ENCODE data around the gene TMEM218.
A peak's percentile ranks its signal among the peaks of the same experiment; 100 is the strongest.
"Not testable (repeated sequence)": the region's sequence is repeated elsewhere in the genome, so short reads cannot be mapped to it uniquely, and the experiment has no call there.

The TMEM218 gene

GRCh38 chr11:125063429-125064043 lies 47.9 kb downstream of the TMEM218 start:
- TF ChIP-seq JUND (IDR thresholded peaks at IDR 0.05; ENCODE audit: low read depth): no peak
- no peak for DNase-seq (ENCODE audit: low read depth in 1 of 2, low spot score in 1 of 2)
- in situ Hi-C loops (cut with HindIII; ENCODE audit: low pct_unique_long_range_greater_than_20kb, low sequenced_read_pairs): no loop called here

DNA sequence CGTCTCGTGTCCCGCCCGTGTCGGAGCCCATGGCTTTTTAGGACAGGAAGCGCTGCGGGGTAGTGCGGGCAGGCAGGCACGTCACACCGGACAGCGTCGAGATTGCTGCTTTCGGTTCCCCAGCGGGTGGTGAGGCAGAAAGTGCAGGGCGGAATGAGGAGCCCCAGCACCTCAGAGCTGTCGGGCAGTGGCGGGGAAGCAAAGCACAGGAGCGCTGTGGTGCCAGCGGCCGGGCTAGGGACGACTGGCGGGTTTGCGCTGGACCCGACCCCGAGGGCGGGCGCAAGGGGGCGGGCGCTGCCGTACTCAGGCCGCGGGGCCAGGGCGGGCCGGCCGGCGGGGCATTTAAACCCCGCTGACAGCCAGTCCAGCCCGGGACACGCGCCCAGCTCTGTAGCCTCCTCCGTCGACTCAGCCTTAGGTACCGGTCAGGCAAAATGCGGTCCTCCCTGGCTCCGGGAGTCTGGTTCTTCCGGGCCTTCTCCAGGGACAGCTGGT lies 48.4 kb downstream of the TMEM218 start, which contains the start of gene SLC37A2:
TSS of gene SLC37A2 (plus strand) at position 375 of the 498 bp plus-strand sequence. CDS start at position 438, 63 bp downstream.
- DNase-seq (ENCODE audit: low read depth in 1 of 2, low spot score in 1 of 2): peak; percentile 70 to 94
- TF ChIP-seq JUND (IDR thresholded peaks at IDR 0.05; ENCODE audit: low read depth): no peak

GRCh38 chr11:125062218-125062930 lies 49.1 kb downstream of the TMEM218 start:
- DNase-seq (ENCODE audit: low read depth in 1 of 2, low spot score in 1 of 2): no peak
- in situ Hi-C loops (cut with HindIII; ENCODE audit: low pct_unique_long_range_greater_than_20kb, low sequenced_read_pairs): no loop called here
- TF ChIP-seq JUND (IDR thresholded peaks at IDR 0.05; ENCODE audit: low read depth): no peak

More for the DNA sequence above, 48.4 kb downstream of the TMEM218 start, which contains the start of gene SLC37A2:
- in situ Hi-C loops (cut with HindIII; ENCODE audit: low pct_unique_long_range_greater_than_20kb, low sequenced_read_pairs): no loop called here

DNA sequence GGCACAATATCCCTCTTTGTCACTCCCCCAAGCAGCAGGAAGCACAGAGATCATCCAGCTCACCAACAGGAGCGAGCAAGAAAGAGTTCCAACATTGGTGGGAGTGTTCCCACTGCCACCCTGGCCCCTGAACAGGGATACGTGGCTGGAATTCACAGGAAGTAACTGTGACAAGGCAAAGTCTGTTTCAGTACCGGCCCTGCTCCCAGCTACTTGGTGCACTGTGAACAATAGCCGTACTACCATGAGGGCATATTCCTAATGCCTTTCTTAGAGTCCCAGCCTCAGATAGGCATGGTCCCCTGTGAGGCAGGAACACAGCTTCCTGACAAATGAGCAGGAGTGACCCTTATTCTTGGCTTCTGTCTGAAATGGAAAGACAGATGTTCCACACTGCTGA lies 50.1 kb downstream of the TMEM218 start:
- in situ Hi-C loops (cut with HindIII; ENCODE audit: low pct_unique_long_range_greater_than_20kb, low sequenced_read_pairs): no loop called here
- no peak for DNase-seq (ENCODE audit: low read depth in 1 of 2, low spot score in 1 of 2)
- no peak for TF ChIP-seq JUND (IDR thresholded peaks at IDR 0.05; ENCODE audit: low read depth)

- DNase-seq (ENCODE audit: low read depth in 1 of 2, low spot score in 1 of 2): no peak
- in situ Hi-C loops (cut with HindIII; ENCODE audit: low pct_unique_long_range_greater_than_20kb, low sequenced_read_pairs): no loop called here
- no peak for TF ChIP-seq JUND (IDR thresholded peaks at IDR 0.05; ENCODE audit: low read depth)
Observed at GRCh38 chr11:125057693-125058016, 53.8 kb downstream of the TMEM218 start.

GRCh38 chr11:125056931-125057692 lies 54.3 kb downstream of the TMEM218 start:
- no peak for DNase-seq (ENCODE audit: low read depth in 1 of 2, low spot score in 1 of 2)
- in situ Hi-C loops (cut with HindIII; ENCODE audit: low pct_unique_long_range_greater_than_20kb, low sequenced_read_pairs): no loop called here
- no peak for TF ChIP-seq JUND (IDR thresholded peaks at IDR 0.05; ENCODE audit: low read depth)

GRCh38 chr11:125056111-125056510 lies 55.3 kb downstream of the TMEM218 start:
- in situ Hi-C loops (cut with HindIII; ENCODE audit: low pct_unique_long_range_greater_than_20kb, low sequenced_read_pairs); DNase-seq (ENCODE audit: low read depth in 1 of 2, low spot score in 1 of 2): not testable (repeated sequence)

- peak; percentile 54 to 80 for DNase-seq (ENCODE audit: low read depth in 1 of 2, low spot score in 1 of 2)
- in situ Hi-C loops (cut with HindIII; ENCODE audit: low pct_unique_long_range_greater_than_20kb, low sequenced_read_pairs): no loop called here
- TF ChIP-seq JUND (IDR thresholded peaks at IDR 0.05; ENCODE audit: low read depth): no peak
Observed at GRCh38 chr11:125055107-125055715, 56.2 kb downstream of the TMEM218 start.

- in situ Hi-C loops (cut with HindIII; ENCODE audit: low pct_unique_long_range_greater_than_20kb, low sequenced_read_pairs): no loop called here
- no peak for TF ChIP-seq JUND (IDR thresholded peaks at IDR 0.05; ENCODE audit: low read depth)
- no peak for DNase-seq (ENCODE audit: low read depth in 1 of 2, low spot score in 1 of 2)
Observed at GRCh38 chr11:125053167-125053566, 58.3 kb downstream of the TMEM218 start.

DNA sequence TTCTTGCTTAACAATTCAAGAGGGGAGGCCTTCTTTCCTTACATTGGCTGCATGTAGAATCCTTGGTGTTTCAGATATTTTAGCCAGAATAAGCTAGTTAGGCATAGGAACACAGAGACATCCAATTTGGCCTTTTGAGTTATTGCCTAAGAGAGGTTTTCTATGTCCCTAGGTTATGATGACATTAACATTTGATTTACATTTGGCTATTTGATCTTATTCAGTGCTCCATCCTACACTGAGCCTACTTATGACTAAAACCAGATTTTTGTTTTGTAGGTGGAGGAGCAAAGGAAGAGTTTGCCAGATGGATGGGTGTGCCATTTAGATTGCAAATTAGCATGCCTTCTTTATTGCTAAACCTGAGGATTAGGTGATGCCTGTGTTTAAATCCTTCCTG lies 59.4 kb downstream of the TMEM218 start:
- no peak for DNase-seq (ENCODE audit: low read depth in 1 of 2, low spot score in 1 of 2)
- TF ChIP-seq JUND (IDR thresholded peaks at IDR 0.05; ENCODE audit: low read depth): no peak
- in situ Hi-C loops (cut with HindIII; ENCODE audit: low pct_unique_long_range_greater_than_20kb, low sequenced_read_pairs): no loop called here

GRCh38 chr11:125049164-125049792 lies 62.1 kb downstream of the TMEM218 start:
- no peak for TF ChIP-seq JUND (IDR thresholded peaks at IDR 0.05; ENCODE audit: low read depth)
- in situ Hi-C loops (cut with HindIII; ENCODE audit: low pct_unique_long_range_greater_than_20kb, low sequenced_read_pairs): no loop called here
- DNase-seq (ENCODE audit: low read depth in 1 of 2, low spot score in 1 of 2): no peak
